ENCODE data around the gene DUSP16. TPM values are rescaled to one million over a fixed set of nuclear protein-coding genes. Genes with fewer than 3 reads are reported as not detected.

Gene DUSP16
- total and polyA plus RNA-seq, 2 of the 8 experiments (the other 6 are each of a cell fraction or from before 2014, with no cell fraction given), result 31.6 to 55.9 TPM

DNA sequence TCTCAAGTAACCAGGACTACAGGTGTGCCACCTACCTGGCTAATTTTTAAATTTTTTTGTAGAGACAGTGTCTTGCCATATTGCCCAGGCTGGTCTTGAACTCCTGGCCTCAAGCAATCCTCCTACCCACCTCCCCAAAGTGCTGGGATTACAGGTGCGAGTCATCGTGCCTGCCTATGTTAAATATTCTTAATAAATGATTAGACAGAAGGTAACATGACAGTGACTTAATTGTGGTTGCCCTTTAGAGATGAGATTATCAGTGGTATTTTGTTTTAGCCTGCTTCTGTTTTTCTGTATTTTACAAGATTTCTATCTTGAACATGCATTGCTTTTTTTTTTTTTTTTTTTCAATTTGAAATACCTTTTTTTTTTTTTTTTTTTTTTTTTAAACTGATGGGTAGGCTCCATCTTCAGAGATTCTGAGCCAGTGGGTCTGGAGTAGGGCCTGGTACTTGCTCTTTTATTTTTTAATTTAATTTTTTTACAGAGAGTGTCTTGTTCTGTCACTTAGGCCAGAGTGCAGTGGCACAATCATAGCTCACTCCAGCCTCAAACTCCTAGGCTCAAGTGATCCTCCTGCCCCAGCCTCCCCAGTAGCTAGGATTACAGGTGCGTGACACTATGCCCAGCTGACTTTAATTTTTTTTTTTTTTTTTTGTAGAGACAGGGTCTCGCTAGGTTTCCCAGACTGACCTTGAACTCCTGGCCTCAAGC lies 117.3 kb downstream of the DUSP16 start:
- POLR2A ChIA-PET (ENCODE audit: partially characterized antibody), result interaction anchor here (0.6 to 1.2 kb wide), 3 partner anchors 11 to 155 kb away, joined by 3 to 5 read pairs (median 3); no protein-coding TSS in a partner anchor
- CTCF ChIA-PET (ENCODE audit: partially characterized antibody), result interaction anchor here (0.7 to 1.0 kb wide), 2 partner anchors 71 to 239 kb away, joined by 3 read pairs; no protein-coding TSS in a partner anchor
- no peaks in the 10 kb centered on the region for H3K79me2 ChIP-seq (ENCODE audit: control insufficient read depth in 1 of 2, insufficient read depth in 2 of 2, low read length in 2 of 2)
- TF ChIP-seq SAP30 (IDR thresholded peaks at IDR 0.05; ENCODE audit: insufficient read depth, insufficient replicate concordance, low read length), result no peak
- no peak for TF ChIP-seq SP2 (IDR thresholded peaks at IDR 0.05; ENCODE audit: low read length)
- TF ChIP-seq RNF2 (IDR thresholded peaks at IDR 0.05; ENCODE audit: borderline replicate concordance, low read depth, low read length, missing control alignments, poor library complexity, severe bottlenecking), result no peak
- TF ChIP-seq CEBPB (IDR thresholded peaks at IDR 0.05; ENCODE audit: low read depth, low read length), result no peak

More for the DNA sequence above, 117.3 kb downstream of the DUSP16 start:
- Histone ChIP-seq H4K91ac (replicated peaks; ENCODE audit: insufficient read length, low read length) (no peak overlapping the region), H2BK20ac (ENCODE audit: low read length) (no peak overlapping the region), H3K56ac (replicated peaks; ENCODE audit: insufficient read length, low read depth, low read length) (no peak overlapping the region), H4K5ac (ENCODE audit: insufficient read length, low read depth, low read length) (no peak overlapping the region), H2BK12ac (ENCODE audit: low read depth, low read length) (no peak overlapping the region), H2BK15ac (ENCODE audit: low read length) (no peak overlapping the region), H3K4me3 (ENCODE audit: extremely low read depth in 1 of 4, insufficient read depth in 2 of 4, low read depth in 3 of 4, low read length in 4 of 4) (no peak overlapping the region), H2AK5ac (ENCODE audit: low read depth, low read length) (no peak overlapping the region), H3K23me2 (ENCODE audit: low read depth, low read length) (no peaks in the 10 kb centered on the region), H3K27me3 (replicated peaks in 1 of 4; ENCODE audit: control insufficient read depth in 3 of 4, extremely low read depth in 1 of 4, insufficient read depth in 3 of 4, low read length in 3 of 4) (no peaks in the 10 kb centered on the region), H3K9me3 (ENCODE audit: insufficient read depth in 2 of 2, low read depth in 1 of 2, low read length in 1 of 2) (no peaks in the 10 kb centered on the region), H3K18ac (ENCODE audit: extremely low read depth, low read length) (no peak overlapping the region), H3K9ac (replicated peaks in 1 of 4; ENCODE audit: extremely low read depth in 1 of 4, low read depth in 3 of 4, low read length in 3 of 4) (no peak overlapping the region), H2BK120ac (replicated peaks; ENCODE audit: low read depth, low read length) (no peak overlapping the region), H2AFZ (ENCODE audit: low read length) (no peak overlapping the region), H3K4ac (replicated peaks; ENCODE audit: insufficient read length, low read depth, low read length) (no peak overlapping the region), H4K20me1 (replicated peaks in 1 of 2; ENCODE audit: control insufficient read depth in 1 of 2, insufficient read depth in 2 of 2, low read length in 2 of 2) (no peaks in the 10 kb centered on the region), H3K4me1 (replicated peaks in 1 of 4; ENCODE audit: control insufficient read depth in 3 of 4, insufficient read depth in 4 of 4, low read length in 3 of 4) (peaks cover 0 to 3% (median 0%) of the 10 kb centered on the region in 4 experiments; a peak in 1 of 7 replicates), H3K36me3 (ENCODE audit: control insufficient read depth in 2 of 4, insufficient read depth in 4 of 4, low read length in 3 of 4) (no peaks in the 10 kb centered on the region), H4K8ac (ENCODE audit: extremely low read depth, insufficient read depth, low read length) (no peak overlapping the region), H3K79me1 (ENCODE audit: low read depth, low read length) (no peaks in the 10 kb centered on the region), H2BK5ac (ENCODE audit: low read depth, low read length) (no peak overlapping the region), H3K27ac (ENCODE audit: low read depth, low read length) (no peak overlapping the region), H3K23ac (ENCODE audit: insufficient read length) (no peak overlapping the region), H3K4me2 (ENCODE audit: insufficient read depth in 1 of 2, low read depth in 2 of 2, low read length in 2 of 2) (no peak overlapping the region), H3K14ac (ENCODE audit: insufficient read length) (no peak overlapping the region)
- WGBS, 2 experiments (ENCODE audit: extremely low coverage in 1 of 2, insufficient coverage in 1 of 2, insufficient read length in 1 of 2, insufficient replicate concordance in 2 of 2, low coverage in 1 of 2, low lambda C conversion rate in 2 of 2, missing lambda C conversion rate in 1 of 2), result 95% methylated on average over 4 of the region's 4 CpGs; no CpG with 5 or more reads in 1 of the 2 experiments
- DNase-seq (ENCODE audit: low read depth in 1 of 2, low spot score in 2 of 2) (no peak), FAIRE-seq (no peak)
